Mucosa of stomach (tissue), 1 donor: ENCODE data around the gene B3GNT3.

Experiments used
- H3K27me3 ChIP-seq: one replicate; pipeline ENCODE4 v1.7.0; 2013; ENCODE audit warnings: mild to moderate bottlenecking, low read length; ENCODE audit not compliant: control insufficient read depth, insufficient read depth
- H3K36me3 ChIP-seq: one replicate; pipeline ENCODE4 v1.7.0; 2013; ENCODE audit warnings: low read length; ENCODE audit not compliant: control insufficient read depth, insufficient read depth
- H3K4me1 ChIP-seq: one replicate; pipeline ENCODE4 v1.7.0; 2013; ENCODE audit warnings: mild to moderate bottlenecking, low read length; ENCODE audit not compliant: control insufficient read depth, insufficient read depth
- H3K4me3 ChIP-seq: one replicate; pipeline ENCODE4 v1.7.0; 2013; ENCODE audit warnings: low read length
- H3K9ac ChIP-seq: one replicate; pipeline ENCODE4 v1.7.0; 2013; ENCODE audit warnings: mild to moderate bottlenecking, low read length, moderate library complexity
- H3K9me3 ChIP-seq: one replicate; pipeline ENCODE4 v1.7.0; 2013; ENCODE audit warnings: mild to moderate bottlenecking, low read length, moderate library complexity; ENCODE audit not compliant: control insufficient read depth
- donor health status: Pancreatic carcinoma.

Gene B3GNT3

DNA sequence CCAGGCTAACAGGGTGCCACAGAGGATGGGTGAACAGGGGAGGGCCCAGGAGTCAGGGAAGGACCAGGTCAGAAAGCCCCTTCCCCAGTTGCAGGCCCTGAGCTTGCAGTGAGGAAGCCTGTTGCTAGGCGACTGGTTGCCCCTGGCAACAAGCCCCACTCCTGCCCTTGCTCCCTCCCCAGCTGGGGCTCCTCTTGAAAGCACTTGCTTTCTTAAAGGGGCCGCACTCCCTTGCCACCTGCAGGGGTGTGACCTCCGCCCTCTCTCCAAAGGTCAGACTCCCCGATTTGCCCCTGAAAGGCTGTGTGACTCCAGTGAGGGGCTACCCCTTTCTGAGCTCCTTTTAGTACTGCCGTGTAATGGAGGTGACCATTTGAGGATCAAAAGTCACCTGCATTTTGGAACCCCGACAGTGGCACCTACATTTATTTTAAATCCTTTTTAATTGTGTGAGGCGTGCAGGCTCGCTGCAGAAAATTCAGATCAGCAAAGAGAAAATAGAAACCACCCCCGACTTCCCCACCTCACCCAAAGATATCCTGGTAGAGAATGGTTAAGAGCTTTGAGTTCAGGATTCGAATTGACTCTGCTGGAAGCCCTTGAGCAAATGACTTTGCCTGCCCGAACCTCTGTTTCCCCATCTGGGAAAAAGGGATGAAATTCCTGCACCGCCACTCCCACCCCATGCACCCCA is 38.8 kb upstream of the B3GNT3 start:
- Histone ChIP-seq H3K4me3 (no peak overlapping the region), H3K36me3 (no peaks in the 10 kb centered on the region), H3K9ac (no peak overlapping the region), H3K27me3 (no peaks in the 10 kb centered on the region), H3K9me3 (no peaks in the 10 kb centered on the region), H3K4me1 (peaks cover 16% of the 10 kb centered on the region)

DNA sequence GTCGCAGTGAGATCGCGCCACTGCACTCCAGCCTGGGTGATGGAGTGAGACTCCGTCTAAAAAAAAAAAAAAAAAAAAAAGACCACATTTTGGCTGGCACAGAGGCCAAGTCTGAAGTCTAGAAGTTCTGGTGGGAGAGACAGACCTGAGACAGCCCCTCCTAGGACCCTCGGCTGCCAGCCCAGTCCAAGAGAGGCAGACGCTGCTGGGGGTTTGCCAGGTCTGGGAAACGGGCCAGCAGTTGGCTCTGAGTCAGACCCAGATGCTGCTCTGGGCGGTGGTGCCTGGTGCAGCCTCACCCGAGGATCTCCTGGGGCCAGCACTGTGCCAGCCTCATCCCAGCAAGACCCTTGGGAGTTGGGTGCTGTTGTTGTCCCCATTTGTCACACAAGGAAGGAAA is 37.8 kb upstream of the B3GNT3 start:
- no peak overlapping the region for H3K4me3 ChIP-seq
- no peaks in the 10 kb centered on the region for H3K9me3 ChIP-seq
- H3K27me3 ChIP-seq = no peaks in the 10 kb centered on the region

GRCh38 chr19:17758515-17758914 is 36.4 kb upstream of the B3GNT3 start:
- H3K9ac ChIP-seq = no peak overlapping the region
- H3K4me1 ChIP-seq = peaks cover 16% of the 10 kb centered on the region

More for the DNA sequence above, 37.8 kb upstream of the B3GNT3 start:
- peaks cover 16% of the 10 kb centered on the region for H3K4me1 ChIP-seq
- H3K36me3 ChIP-seq = no peaks in the 10 kb centered on the region
- H3K9ac ChIP-seq = no peak overlapping the region

DNA sequence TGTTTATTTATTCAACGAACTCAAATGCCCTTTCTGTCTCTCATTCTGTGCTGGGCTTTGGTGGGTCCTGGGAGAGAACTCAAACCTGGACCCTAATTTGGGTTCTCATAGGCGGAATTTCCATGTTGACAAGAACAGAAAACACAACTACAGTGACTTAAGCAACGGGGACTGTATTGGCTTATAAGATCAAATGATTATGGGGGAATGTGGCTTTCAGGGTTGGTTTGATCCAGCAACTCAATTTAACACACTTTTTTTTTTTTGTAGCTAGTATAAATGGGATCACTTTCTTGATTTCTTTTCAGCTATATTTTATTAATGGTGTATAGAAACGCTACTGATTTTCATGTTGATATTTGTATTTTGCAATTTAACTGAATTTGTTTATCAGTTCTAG is 33.8 kb upstream of the B3GNT3 start:
- H3K9ac ChIP-seq = no peak overlapping the region
- no peaks in the 10 kb centered on the region for H3K9me3 ChIP-seq
- H3K27me3 ChIP-seq = no peaks in the 10 kb centered on the region
- no peak overlapping the region for H3K4me3 ChIP-seq
- H3K36me3 ChIP-seq = no peaks in the 10 kb centered on the region
- peaks cover 16% of the 10 kb centered on the region for H3K4me1 ChIP-seq

More at GRCh38 chr19:17758515-17758914, 36.4 kb upstream of the B3GNT3 start:
- Histone ChIP-seq H3K9me3 (no peaks in the 10 kb centered on the region), H3K36me3 (no peaks in the 10 kb centered on the region), H3K27me3 (no peaks in the 10 kb centered on the region), H3K4me3 (no peak overlapping the region)

DNA sequence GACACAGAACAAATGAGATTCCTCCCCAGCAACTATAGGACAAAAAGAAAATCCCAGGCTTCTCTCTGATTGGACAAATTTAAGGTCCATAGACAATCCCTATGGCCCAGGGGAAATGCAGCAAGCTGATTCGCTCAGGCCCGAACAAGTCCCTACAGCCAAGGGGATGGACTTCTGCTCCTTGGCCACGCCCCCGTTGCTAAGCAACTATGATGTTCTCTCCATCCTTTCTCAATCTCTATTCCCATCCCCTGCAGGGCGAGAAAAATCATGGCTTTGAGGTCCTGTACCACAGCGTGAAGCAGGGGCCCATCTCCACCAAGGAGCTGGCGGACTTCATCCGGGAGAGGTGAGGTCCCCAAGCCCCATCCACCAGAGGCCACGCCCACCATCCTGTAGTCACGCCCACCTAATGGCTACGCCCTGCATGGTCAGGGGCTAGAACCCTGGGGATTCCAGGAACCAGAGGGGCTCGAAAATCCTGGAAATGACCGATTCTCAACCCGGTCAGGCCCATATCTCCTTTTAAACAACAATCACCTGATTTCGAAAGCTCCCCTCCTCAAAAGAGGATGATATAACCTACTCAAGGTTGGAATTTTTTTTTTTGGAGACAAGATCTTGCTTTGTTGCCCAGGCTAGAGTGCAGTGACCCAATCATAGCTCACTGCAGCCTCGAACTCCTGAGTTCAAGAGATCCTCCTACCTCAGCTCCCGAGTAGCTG is 32.3 kb upstream of the B3GNT3 start:
- Histone ChIP-seq H3K36me3 (no peaks in the 10 kb centered on the region), H3K9ac (no peak overlapping the region)

GRCh38 chr19:17764348-17764747 is 30.6 kb upstream of the B3GNT3 start:
- H3K4me1 ChIP-seq = peaks cover 19% of the 10 kb centered on the region
- no peaks in the 10 kb centered on the region for H3K9me3 ChIP-seq
- H3K27me3 ChIP-seq = no peaks in the 10 kb centered on the region
- no peaks in the 10 kb centered on the region for H3K36me3 ChIP-seq
- no peak overlapping the region for H3K4me3 ChIP-seq
- no peak overlapping the region for H3K9ac ChIP-seq

More for the DNA sequence above, 32.3 kb upstream of the B3GNT3 start:
- H3K27me3 ChIP-seq = no peaks in the 10 kb centered on the region
- no peak overlapping the region for H3K4me3 ChIP-seq
- H3K4me1 ChIP-seq = peaks cover 19% of the 10 kb centered on the region
- H3K9me3 ChIP-seq = no peaks in the 10 kb centered on the region

DNA sequence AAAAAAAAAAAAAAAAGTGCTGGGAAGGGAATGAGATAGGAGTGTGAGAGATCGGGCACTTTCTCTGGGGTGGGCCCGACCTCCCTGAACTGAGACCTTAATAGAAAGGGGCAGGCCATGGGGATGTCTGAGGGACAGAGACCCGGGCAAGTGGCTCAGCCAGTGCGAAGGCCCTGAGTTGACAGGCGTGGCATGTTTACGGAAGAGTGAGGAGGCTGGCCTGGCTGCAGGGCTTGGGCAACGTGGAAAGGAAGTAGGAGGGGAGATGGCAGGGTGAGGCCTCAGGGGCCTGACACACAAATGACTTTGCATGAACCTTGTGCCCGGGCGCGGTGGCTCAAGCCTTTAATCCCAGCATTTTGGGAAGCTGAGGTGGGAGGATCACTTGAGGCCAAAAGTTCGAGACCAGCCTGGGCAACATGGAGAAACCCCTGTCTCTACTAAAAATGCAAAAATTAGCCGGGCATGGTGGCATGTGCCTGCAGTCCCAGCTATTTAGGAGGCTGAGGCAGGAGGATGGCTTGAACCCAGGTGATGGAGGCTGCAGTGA is 29.8 kb upstream of the B3GNT3 start:
- Histone ChIP-seq H3K4me3 (no peak overlapping the region), H3K27me3 (no peaks in the 10 kb centered on the region), H3K4me1 (peaks cover 19% of the 10 kb centered on the region), H3K9ac (no peak overlapping the region), H3K9me3 (no peaks in the 10 kb centered on the region), H3K36me3 (no peaks in the 10 kb centered on the region)

DNA sequence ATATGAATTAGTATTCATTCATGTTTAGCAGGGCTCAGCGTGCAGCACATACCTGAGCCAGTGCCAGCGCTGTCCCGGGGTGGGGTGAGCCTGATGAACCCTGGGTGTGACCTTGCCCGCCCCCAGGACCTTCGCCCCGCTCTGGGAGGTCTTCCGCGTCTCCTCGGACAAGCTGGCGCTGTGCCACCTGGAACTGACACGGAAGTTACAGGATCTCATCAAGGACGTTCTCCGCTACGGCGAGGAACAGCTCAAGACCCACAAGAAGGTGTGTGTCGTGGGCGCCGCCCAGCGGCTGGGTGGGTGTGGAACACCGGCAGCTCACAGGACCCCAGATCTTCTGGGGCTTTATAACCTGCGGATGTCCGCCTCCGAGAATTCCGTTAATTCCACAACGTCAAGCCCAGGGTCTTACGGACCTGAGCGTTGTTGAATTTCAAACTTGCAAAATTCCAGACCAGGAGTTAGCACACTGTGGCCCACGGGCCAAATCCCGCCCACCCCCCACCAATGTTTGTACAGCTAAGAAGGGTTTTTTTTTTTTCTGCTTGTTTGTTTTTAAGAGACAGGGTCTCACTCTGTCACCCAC is 28.3 kb upstream of the B3GNT3 start:
- H3K27me3 ChIP-seq = no peaks in the 10 kb centered on the region
- H3K36me3 ChIP-seq = no peaks in the 10 kb centered on the region
- no peaks in the 10 kb centered on the region for H3K9me3 ChIP-seq
- H3K9ac ChIP-seq = no peak overlapping the region
- H3K4me3 ChIP-seq = no peak overlapping the region
- H3K4me1 ChIP-seq = peaks cover 19% of the 10 kb centered on the region

- no peaks in the 10 kb centered on the region for H3K27me3 ChIP-seq
- no peak overlapping the region for H3K4me3 ChIP-seq
- no peak overlapping the region for H3K9ac ChIP-seq
- no peaks in the 10 kb centered on the region for H3K36me3 ChIP-seq
- H3K4me1 ChIP-seq = peaks cover 19% of the 10 kb centered on the region
- H3K9me3 ChIP-seq = no peaks in the 10 kb centered on the region
These were observed 27.4 kb upstream of the B3GNT3 start for GRCh38 chr19:17767559-17767958.

GRCh38 chr19:17770613-17771012 is 24.3 kb upstream of the B3GNT3 start:
- no peak overlapping the region for H3K9ac ChIP-seq
- no peaks in the 10 kb centered on the region for H3K9me3 ChIP-seq
- H3K27me3 ChIP-seq = no peaks in the 10 kb centered on the region
- H3K4me1 ChIP-seq = peaks cover 10% of the 10 kb centered on the region
- H3K36me3 ChIP-seq = no peaks in the 10 kb centered on the region
- H3K4me3 ChIP-seq = no peak overlapping the region

DNA sequence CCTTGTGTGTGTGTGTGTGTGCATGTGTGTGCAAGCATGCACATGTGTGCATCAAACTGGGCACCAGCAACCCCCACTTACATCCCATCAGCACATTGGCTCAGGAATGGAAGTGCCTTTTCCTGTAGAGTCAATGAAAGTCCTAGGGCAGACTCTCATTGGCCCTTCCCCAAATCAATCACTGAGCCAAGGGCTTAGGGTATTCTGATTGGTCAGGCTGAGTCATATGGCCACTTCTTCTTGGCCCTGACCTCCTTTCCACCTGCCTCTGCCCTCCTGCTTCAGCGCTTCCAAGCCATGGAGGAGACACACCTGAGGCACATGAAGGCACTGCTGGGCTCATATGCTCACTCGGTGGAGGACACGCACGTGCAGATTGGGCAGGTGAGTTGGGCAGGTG is 22.8 kb upstream of the B3GNT3 start:
- Histone ChIP-seq H3K4me1 (no peaks in the 10 kb centered on the region), H3K27me3 (no peaks in the 10 kb centered on the region), H3K9ac (no peak overlapping the region), H3K4me3 (no peak overlapping the region), H3K9me3 (no peaks in the 10 kb centered on the region), H3K36me3 (no peaks in the 10 kb centered on the region)
